ENCODE data around the gene ADGRV1.

DNA sequence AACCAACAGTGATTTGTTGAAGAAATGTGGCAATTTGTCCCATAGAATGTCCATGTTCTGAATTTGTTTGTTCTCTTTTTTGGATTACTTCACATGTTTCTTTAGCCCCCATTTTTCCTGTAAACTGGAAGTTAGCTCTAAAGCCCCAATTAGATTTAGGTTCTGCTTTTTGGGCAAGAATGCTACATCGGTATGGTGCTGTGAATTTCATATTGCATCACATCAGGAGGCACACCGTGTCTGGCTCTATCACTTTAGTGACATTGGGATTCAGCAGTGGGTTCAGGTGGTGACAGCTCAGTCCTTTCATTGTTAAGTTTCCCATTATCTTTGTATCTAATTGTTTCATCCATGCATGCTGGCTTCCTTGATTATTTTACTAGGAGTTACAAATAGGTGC, 27.9 kb downstream of the ADGRV1 start:
- TF ChIP-seq, protein P1, sequence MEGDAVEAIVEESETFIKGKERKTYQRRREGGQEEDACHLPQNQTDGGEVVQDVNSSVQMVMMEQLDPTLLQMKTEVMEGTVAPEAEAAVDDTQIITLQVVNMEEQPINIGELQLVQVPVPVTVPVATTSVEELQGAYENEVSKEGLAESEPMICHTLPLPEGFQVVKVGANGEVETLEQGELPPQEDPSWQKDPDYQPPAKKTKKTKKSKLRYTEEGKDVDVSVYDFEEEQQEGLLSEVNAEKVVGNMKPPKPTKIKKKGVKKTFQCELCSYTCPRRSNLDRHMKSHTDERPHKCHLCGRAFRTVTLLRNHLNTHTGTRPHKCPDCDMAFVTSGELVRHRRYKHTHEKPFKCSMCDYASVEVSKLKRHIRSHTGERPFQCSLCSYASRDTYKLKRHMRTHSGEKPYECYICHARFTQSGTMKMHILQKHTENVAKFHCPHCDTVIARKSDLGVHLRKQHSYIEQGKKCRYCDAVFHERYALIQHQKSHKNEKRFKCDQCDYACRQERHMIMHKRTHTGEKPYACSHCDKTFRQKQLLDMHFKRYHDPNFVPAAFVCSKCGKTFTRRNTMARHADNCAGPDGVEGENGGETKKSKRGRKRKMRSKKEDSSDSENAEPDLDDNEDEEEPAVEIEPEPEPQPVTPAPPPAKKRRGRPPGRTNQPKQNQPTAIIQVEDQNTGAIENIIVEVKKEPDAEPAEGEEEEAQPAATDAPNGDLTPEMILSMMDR (IDR thresholded peaks at IDR 0.05; ENCODE audit: borderline replicate concordance, extremely low read depth, low read length, poor library complexity, severe bottlenecking): no peak
- no peak for TF ChIP-seq EZH2 (IDR thresholded peaks at IDR 0.05; ENCODE audit: borderline replicate concordance, low read depth, low read length, severe bottlenecking)

Measured in DND-41 (cell line).